Posterior cingulate gyrus (tissue), 11 donors: ENCODE data around the gene KCTD19.

ENCODE experiments used
- DNase-seq, 10 donors: peaks; one replicate each; pipeline versions ENCODE4 v3.0.0 to v3.0.0-alpha.2; 2020 to 2021; ENCODE audit warnings: mixed read lengths in 3 of 10
- intact Hi-C: fragments of 100-400 bp; cut with DNase I; formaldehyde crosslinking; loops from one replicate; pipeline ENCODE4 v1.15.1; 2023

Gene KCTD19

GRCh38 chr16:67327743-67328142 lies 1.2 kb upstream of the KCTD19 start:
- no peak for DNase-seq
- intact Hi-C loops = no loop called here

DNA sequence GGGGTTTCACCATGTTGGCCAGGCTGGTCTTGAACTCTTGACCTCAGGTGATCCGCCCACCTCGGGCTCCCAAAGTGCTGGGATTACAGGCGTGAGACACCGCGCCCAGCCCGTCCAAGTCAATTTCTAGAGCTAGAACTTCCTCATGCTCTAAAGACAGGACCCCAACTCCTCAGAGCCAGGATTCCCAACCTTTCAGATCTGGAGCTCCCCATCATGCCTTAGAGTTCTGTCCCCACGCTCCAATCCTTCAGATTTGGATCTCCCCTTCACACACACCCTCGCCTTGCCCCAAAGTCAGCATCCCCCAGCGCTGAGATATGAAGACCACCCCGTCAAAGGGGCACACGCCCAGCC lies 448 bp downstream of the KCTD19 start:
- DNase-seq = no peak
- intact Hi-C loops = no loop called here

- intact Hi-C loops = no loop called here
- no peak for DNase-seq
Measured at GRCh38 chr16:67317853-67318252, 8.7 kb downstream of the KCTD19 start.

GRCh38 chr16:67312719-67313118 lies 13.8 kb downstream of the KCTD19 start:
- intact Hi-C loops = no loop called here
- DNase-seq = no peak

DNA sequence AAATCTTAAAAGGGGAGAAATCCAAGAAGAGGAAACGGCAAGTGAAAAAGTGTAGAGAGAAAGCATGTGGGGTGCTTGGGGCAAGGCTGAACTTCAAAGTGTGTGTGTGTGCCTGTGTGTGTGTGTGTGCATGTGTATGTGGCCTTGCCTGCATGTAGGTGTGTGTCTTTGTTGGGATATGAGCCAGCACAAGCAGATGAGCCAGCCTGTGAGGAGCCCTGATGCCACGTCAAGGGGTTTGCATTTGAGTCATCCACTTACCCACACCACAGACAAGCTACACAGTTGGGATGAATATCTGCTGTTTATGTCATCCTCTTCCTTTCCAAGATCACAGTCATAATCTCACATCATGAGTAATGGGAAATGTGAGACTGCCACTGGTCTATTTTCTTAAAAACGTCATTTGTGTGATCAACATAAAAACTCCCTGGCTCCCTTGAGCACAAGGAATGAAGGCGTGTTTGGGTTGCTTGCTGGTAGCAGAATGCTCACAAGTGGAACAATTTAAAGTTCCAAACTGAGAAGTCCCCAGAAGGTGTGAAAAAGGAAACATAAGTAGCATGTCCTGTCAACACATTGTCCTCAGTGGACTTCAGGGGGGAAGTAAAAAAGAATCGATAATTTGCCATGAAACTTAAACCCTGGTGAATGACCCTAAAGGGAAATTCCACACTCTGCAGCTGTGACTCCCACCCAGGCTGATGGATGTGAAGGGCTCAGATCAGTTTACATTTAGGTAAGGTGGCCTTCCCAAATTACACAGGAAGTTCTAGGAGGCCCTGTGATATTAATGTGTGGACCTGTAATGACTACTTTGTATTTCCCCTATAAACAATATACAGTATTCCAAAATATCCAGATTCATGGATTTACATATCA lies 14.7 kb downstream of the KCTD19 start:
- peak in 2 of 10 donors; percentile 20 to 74 for DNase-seq

DNA sequence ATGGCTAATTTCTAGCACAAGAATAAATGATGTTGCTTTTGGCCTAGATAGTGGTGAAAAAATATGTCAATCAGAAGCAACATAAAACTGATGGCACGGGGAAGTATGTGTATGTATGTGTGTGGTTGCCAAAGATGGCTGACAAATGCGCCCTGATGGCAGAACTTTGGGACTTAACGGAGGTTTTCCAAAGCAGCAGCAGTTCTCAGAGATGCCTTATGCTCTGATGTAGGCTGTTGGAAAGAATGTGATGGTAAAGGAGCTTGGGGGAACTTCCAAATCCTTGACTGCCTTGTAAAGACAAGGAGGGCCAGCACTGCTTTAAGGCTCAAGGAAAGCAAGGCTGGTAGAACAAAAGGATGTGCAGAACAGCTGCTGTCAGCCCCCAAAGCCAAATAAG lies 16.0 kb downstream of the KCTD19 start:
- intact Hi-C loops = no loop called here
- no peak for DNase-seq

More for the DNA sequence above, 14.7 kb downstream of the KCTD19 start:
- intact Hi-C loops = no loop called here

DNA sequence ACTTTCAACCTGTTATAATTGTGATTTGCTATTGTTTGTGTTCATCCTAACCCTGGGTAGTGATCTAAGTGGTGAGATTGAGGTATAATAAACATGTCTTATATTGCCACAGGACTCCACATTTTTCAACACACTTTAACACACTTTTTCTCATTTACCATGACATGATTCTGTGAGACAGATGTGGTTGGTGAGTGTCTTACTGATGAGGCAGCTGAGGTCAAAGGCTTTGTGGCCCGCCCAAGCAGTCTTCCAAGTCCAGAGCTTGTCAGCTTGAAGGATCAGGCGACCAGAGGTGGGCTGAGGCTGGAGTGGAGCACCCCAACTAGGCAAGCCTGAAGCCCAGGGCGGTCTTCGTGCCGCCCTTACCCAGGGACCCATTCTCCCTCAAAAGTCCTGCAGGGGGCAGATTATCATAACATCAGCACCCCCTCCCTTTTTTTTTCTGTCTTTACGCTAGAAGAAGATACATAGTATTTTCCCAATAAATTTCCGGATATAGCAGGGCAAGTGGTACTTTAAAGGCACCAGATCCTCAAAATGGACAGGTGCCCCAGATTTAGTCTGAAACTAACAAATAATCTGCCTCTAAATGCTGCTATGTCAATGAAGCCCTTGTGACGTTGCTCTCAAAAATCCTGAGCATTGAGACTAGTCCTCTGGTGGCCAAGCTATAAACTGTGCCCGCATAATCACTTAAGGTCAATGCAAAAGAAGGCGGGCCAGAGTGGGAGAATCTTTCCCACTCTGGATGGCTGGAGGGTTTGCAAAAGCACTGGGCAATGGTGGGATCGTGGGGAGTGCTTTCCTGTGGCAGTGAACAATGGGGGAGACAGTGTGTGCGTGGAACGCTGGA lies 21.1 kb downstream of the KCTD19 start:
- intact Hi-C loops = no loop called here
- peak in 2 of 10 donors; percentile 15 to 39 for DNase-seq

GRCh38 chr16:67304020-67304419 lies 22.5 kb downstream of the KCTD19 start:
- intact Hi-C loops = no loop called here
- DNase-seq = peak in 1 of 10 donors; percentile 26

- peak in 2 of 10 donors; percentile 9 to 24 for DNase-seq
- intact Hi-C loops = no loop called here
Measured at GRCh38 chr16:67302970-67303369, 23.6 kb downstream of the KCTD19 start.

DNA sequence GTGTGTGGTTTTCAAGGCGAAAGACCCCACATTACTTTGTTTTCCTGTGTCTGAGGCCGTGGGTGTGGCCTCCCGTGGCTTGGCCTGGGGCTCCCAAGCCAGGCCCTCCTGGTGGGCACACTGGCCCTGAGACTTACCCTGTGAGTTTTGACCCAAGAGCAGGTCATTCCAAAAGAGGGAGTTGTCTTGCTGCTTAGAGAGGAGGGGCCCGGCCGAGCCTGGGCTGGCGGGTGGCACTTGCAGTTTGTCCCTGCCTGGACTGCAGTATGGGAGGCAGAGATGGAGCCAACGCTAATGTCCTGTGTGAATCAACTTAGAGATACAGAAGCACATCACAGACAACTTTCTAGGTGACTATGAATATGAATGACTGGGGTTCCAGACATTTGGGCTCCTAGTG lies 24.5 kb downstream of the KCTD19 start:
- peak in 3 of 10 donors; percentile 15 to 60 (median 24) for DNase-seq
- intact Hi-C loops = no loop called here

DNA sequence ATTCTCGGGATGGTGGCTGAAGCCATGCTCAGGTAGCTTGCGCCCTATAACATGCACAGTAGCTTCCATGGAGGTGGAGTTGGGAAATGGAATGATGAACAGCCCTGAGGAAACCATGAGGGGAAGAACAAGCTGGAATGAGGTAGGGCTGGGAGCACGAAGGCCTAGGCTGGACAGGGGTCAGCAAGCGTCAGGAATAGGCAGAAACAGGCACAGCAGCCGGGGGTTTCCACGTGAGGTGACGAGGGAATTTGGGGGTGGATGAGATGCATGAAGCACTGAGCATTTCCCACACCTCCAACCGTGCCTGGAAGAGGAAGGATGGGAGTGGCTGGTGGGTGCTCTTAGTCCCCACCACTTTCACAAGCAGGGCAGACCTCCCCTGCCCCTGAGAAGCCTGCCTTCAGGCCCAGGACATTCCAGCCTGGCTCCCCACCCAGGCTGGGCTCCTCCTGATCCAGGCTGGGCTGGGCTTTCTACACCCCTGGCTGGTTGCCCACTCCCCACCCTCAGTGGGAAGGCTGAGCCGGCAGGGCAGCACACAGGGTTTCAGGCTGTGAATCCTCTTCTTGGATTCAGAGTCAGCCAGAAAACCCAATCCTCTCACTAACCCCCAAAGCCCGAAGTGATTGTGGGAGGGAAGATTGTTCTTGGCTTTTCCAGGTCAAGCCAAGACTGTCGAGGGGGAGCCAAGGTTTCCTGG lies 25.3 kb downstream of the KCTD19 start:
- intact Hi-C loops = no loop called here
- peak in 3 of 10 donors; percentile 24 to 71 (median 57) for DNase-seq

DNA sequence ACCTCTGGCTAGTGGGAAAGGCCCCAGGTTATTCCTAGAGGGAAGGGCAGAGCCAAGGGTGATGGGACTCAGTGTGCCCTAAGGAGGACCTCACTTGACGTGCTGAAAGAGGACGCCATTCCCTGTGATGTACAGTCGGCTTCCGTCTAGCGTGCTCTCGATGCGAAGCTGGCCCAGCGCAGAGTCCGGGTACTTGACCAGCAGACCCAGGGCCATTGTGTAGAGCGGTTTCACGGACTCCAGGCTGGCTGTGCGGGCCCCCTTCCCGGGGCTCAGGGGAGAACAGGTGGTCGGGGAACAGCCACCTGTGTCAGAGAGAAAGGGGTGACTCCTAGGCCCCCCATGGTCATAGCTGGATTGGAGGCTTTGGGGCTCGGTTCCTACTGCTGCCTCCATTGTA lies 27.3 kb downstream of the KCTD19 start:
- intact Hi-C loops = no loop called here
- peak in 1 of 10 donors; percentile 70 for DNase-seq

DNA sequence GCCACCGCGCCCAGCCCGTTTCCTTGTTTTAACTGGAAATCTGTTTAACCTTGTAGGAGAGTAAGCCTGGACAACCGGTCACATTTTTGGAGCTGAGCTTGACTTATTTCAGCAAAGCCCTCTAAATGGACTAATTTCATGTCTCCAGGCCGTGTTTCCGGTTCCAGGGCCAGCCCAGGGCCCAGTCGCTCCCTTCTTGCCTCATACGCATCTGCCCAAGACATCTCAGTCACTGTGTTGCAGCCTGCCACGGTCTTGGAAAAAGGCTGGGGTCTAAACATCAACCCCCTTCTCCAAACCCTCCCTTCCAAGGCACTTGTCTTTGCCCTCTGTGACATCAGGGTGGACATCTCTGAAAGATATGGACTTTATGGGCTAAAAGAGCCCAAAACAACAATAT lies 28.3 kb downstream of the KCTD19 start:
- peak in 2 of 10 donors; percentile 25 to 58 for DNase-seq
- intact Hi-C loops = no loop called here

GRCh38 chr16:67296420-67296819 lies 30.1 kb downstream of the KCTD19 start:
- peak in 2 of 10 donors; percentile 15 to 30 for DNase-seq
- intact Hi-C loops = no loop called here

- peak in 2 of 10 donors; percentile 10 to 33 for DNase-seq
- intact Hi-C loops = no loop called here
Measured at GRCh38 chr16:67294938-67295361, 31.6 kb downstream of the KCTD19 start.

DNA sequence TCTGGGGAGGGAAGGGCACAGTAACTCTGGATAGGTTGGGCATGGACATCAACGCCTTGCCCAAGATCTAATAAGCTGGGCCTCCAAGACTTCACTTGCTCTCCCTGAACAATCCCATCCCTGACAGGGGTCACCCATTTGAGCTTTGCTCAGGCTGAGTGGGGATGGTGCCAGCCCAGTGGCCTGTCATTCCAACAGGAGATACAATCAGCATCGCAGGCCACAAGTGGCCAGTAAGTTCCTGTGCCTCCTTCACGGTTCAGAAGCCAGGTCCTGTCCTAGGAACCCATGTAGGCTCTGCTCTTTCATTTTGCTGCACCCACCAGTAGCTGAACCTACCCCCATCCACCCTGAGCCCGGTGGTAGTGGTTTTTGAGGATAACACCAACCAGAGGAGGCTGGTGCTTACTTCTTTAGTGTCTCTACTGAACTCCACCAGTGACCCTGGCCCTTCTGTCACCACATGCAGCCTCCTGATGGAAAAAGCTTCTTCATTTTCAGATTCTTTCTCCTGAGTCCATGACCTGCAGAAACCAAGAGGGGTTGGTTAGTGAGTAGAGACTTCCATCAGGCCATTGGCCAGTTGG lies 32.3 kb downstream of the KCTD19 start:
- DNase-seq = peak in 2 of 10 donors; percentile 23 to 28
- intact Hi-C loops = no loop called here

DNA sequence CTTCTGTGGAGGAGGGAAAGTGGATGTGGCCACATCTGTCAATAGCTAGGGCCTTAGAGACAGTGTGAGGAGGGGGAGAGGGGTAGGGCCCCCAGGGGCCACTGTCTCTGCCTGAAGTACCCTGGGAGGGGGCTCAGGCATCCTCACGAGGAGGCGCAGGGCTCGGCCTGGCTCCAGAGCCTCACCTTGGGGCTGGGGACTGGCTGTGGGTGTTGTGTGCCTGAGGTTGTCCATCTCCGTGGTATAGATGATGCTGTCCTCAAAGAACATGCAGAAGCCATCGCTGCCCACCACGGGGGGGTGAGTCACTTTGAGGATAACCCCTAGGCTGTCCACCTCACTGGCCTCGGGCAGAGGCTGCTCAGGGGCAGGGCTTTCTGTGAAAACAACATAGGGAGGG lies 35.1 kb downstream of the KCTD19 start:
- DNase-seq = peak in 2 of 10 donors; percentile 51 to 68
- intact Hi-C loops = no loop called here

DNA sequence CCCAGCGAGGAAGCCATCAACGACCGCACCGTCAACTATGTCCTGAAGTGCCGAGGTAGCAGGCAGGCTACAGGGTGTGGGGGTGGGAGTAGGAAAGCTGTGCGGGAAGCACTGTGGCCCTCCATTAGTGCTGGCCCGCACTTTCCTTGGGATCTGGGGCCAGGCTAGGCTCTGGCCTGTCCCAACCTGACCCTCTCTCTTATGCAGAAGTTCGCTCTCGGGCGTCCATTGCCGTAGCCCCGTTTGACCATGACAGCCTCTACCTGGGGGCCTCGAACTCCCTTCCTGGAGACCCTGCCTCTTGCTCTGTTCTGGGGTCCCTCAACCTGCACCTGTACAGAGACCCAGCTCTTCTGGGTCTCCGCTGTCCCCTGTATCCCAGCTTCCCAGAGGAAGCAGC lies 38.6 kb downstream of the KCTD19 start:
- intact Hi-C loops = no loop called here
- peak in 3 of 10 donors; percentile 55 to 73 (median 62) for DNase-seq

DNA sequence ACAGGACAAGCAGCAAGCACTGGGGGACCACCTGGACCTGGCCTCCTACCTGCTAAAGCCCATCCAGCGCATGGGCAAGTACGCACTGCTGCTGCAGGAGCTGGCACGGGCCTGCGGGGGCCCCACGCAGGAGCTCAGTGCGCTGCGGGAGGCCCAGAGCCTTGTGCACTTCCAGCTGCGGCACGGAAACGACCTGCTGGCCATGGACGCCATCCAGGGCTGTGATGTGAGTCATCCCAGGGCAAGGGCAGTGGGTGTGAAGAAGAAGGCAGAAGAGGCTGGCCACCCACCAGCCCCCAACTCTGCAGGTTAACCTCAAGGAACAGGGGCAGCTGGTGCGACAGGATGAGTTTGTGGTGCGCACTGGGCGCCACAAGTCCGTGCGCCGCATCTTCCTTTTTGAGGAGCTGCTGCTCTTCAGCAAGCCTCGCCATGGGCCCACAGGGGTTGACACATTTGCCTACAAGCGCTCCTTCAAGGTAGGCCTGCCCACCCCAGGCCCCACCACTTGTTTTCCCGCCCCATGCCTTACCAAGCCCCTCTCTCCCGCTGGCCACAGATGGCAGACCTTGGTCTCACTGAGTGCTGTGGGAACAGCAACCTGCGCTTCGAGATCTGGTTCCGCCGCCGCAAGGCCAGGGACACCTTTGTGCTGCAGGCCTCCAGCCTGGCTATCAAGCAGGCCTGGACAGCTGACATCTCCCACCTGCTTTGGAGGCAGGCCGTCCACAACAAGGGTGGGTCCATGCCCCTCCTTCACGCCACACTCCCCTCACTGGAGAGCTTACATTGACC lies 39.9 kb downstream of the KCTD19 start:
- intact Hi-C loops = no loop called here
- peak in 3 of 10 donors; percentile 57 to 71 (median 66) for DNase-seq
